ENCODE results near the gene XXYLT1. TPM values are rescaled to one million over a fixed set of nuclear protein-coding genes. Genes with fewer than 3 reads are reported as not detected.

The XXYLT1 gene
- polyA plus RNA-seq, 2 of the 4 experiments (the other 2 are of a cell fraction): 11.9 to 12.0 TPM

GRCh38 chr3:195020185-195020584, 250.8 kb downstream of the XXYLT1 start:
- TF ChIP-seq NFE2L2 (conservative IDR thresholded peaks at IDR 0.05; ENCODE audit: low read length) (no peak), TP53 (CRISPR knock-in tag; IDR thresholded peaks at IDR 0.05) (no peak), RCOR1 (IDR thresholded peaks at IDR 0.05; ENCODE audit: low read depth, low read length) (no peak), RFX5 (IDR thresholded peaks at IDR 0.05) (no peak), ELK1 (IDR thresholded peaks at IDR 0.05; ENCODE audit: low read depth, low read length) (no peak), FOXS1 (CRISPR knock-in tag; IDR thresholded peaks at IDR 0.05) (no peak), NPAS2 (CRISPR knock-in tag; IDR thresholded peaks at IDR 0.05; ENCODE audit: borderline replicate concordance) (no peak), FOSB (CRISPR knock-in tag; IDR thresholded peaks at IDR 0.05) (no peak), CTCF (IDR thresholded peaks at IDR 0.05) (no peak), RNF2 (IDR thresholded peaks at IDR 0.05; ENCODE audit: borderline replicate concordance, low read depth) (no peak), ESRRA (IDR thresholded peaks at IDR 0.05; ENCODE audit: borderline replicate concordance, low read length) (no peak), JUN (IDR thresholded peaks at IDR 0.05) (no peak), EP300 (IDR thresholded peaks at IDR 0.05) (no peak), HMGXB4 (CRISPR knock-in tag; IDR thresholded peaks at IDR 0.05; ENCODE audit: borderline replicate concordance) (no peak), CEBPB (IDR thresholded peaks at IDR 0.05) (no peak), NR3C1 (IDR thresholded peaks at IDR 0.05) (no peak), ZSCAN20 (CRISPR knock-in tag; IDR thresholded peaks at IDR 0.05) (no peak)
- TF ChIP-seq, protein P1, sequence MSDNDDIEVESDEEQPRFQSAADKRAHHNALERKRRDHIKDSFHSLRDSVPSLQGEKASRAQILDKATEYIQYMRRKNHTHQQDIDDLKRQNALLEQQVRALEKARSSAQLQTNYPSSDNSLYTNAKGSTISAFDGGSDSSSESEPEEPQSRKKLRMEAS (IDR thresholded peaks at IDR 0.05): no peak
- ChIA-PET CTCF (interaction anchor here (2.8 kb wide), 1 partner anchor 10 kb away, joined by 8 read pairs; no protein-coding TSS in a partner anchor), POLR2A (no interaction called here)
- WGBS (ENCODE audit: missing lambda C conversion rate): 28% methylated on average over 4 of the region's 4 CpGs
- no peaks in the 10 kb centered on the region for H3K9me3 ChIP-seq
- ATAC-seq: no peak
- no peak overlapping the region for H3K27ac ChIP-seq
- FAIRE-seq: no peak
- DNase-seq (ENCODE audit: low read depth in 1 of 2, low spot score in 1 of 2): no peak
- H3K4me2 ChIP-seq: no peak overlapping the region
- no peak overlapping the region for H3K4me3 ChIP-seq
- no peaks in the 10 kb centered on the region for H3K4me1 ChIP-seq

DNA sequence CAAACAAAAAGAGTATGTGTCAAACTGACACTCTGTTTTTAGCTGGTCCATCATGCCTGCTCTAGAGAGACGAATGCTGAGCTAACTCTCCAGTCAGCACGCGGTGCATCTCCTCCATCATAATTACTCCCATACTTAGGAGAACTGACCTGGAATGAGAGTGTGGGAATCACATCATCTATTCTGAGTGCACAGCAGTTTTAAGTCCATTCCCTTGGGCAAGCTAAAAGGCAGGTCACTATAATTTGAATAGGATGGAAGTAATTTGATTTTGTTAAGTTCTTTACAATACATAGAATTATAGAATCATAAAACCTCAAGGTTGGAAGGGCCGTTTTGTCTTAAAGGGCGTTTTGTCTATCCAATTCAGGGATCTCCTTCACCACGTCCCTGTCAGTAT, 251.6 kb downstream of the XXYLT1 start:
- H3K4me1 ChIP-seq: no peaks in the 10 kb centered on the region
- H3K27ac ChIP-seq: no peak overlapping the region
- DNase-seq (ENCODE audit: low read depth in 1 of 2, low spot score in 1 of 2) (no peak), ATAC-seq (no peak), FAIRE-seq (no peak)
- no peak for TF ChIP-seq FOSL2 (IDR thresholded peaks at IDR 0.05)
- TF ChIP-seq FOSL2 (CRISPR knock-in tag; IDR thresholded peaks at IDR 0.05): no peak
- no peak for TF ChIP-seq SMC3 (IDR thresholded peaks at IDR 0.05)
- no peak for TF ChIP-seq CHD4 (IDR thresholded peaks at IDR 0.05; ENCODE audit: borderline replicate concordance)
- TF ChIP-seq, protein P2, sequence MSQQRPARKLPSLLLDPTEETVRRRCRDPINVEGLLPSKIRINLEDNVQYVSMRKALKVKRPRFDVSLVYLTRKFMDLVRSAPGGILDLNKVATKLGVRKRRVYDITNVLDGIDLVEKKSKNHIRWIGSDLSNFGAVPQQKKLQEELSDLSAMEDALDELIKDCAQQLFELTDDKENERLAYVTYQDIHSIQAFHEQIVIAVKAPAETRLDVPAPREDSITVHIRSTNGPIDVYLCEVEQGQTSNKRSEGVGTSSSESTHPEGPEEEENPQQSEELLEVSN (IDR thresholded peaks at IDR 0.05; ENCODE audit: borderline replicate concordance, low read depth): no peak
- no peak for TF ChIP-seq KDM5A (IDR thresholded peaks at IDR 0.05)
- no peak for TF ChIP-seq MAZ (IDR thresholded peaks at IDR 0.05; ENCODE audit: borderline replicate concordance, low read depth, low read length)
- no peak for TF ChIP-seq TP53 (CRISPR knock-in tag; IDR thresholded peaks at IDR 0.05)
- TF ChIP-seq RAD21 (conservative IDR thresholded peaks at IDR 0.05 in 1 of 2, IDR thresholded peaks at IDR 0.05 in 1 of 2): no peak
- ChIA-PET CTCF (interaction anchor here (0.7 to 2.8 kb wide), 2 partner anchors 9 to 253 kb away, joined by 3 to 8 read pairs; no protein-coding TSS in a partner anchor), POLR2A (no interaction called here)
- no peak overlapping the region for H3K4me2 ChIP-seq
- H3K9me3 ChIP-seq: no peaks in the 10 kb centered on the region
- WGBS (ENCODE audit: missing lambda C conversion rate): 36% methylated on average over 6 of the region's 6 CpGs
- H3K4me3 ChIP-seq: no peak overlapping the region

Measured in A549 (cell line).